Neural cell (in vitro differentiated cells): ENCODE results near the gene PHYH. TPM values are rescaled to one million over a fixed set of nuclear protein-coding genes. Genes with fewer than 3 reads are reported as not detected.

Experiments
- H2AFZ ChIP-seq: fragments of 200-600, 300-800 bp; sonication (generic), shearing (Covaris generic); 2 replicates; pipeline ENCODE4 v1.6.0; 2014; ENCODE audit warnings: low read depth, mild to moderate bottlenecking, antibody characterized with exemption, low read length, moderate library complexity
- H3F3A ChIP-seq: fragments of 200-600 bp; shearing (Covaris generic); 2 replicates; pipeline ENCODE4 v1.6.1; 2016; ENCODE audit warnings: mild to moderate bottlenecking, moderate library complexity, mixed read lengths, antibody characterized with exemption, low read length; ENCODE audit not compliant: insufficient read depth, poor library complexity, severe bottlenecking
- H3K27ac ChIP-seq: fragments of 200-600, 300-800 bp; sonication (generic), shearing (Covaris generic); 2 replicates; pipeline ENCODE4 v1.5.1; 2014; ENCODE audit warnings: mild to moderate bottlenecking, low read length, moderate library complexity
- H3K27me3 ChIP-seq: fragments of 300-800, 200-600 bp; sonication (generic), shearing (Covaris generic); 2 replicates; pipeline ENCODE4 v1.6.0; 2014; ENCODE audit warnings: mild to moderate bottlenecking, low read depth, low read length, moderate library complexity; ENCODE audit not compliant: insufficient read depth
- H3K36me3 ChIP-seq: fragments of 300-800, 200-600 bp; sonication (generic), shearing (Covaris generic); 2 replicates; pipeline ENCODE4 v1.5.1; 2014; ENCODE audit warnings: mild to moderate bottlenecking, antibody characterized with exemption, low read length, moderate library complexity; ENCODE audit not compliant: insufficient read depth
- H3K4me2 ChIP-seq: fragments of 300-800, 200-600 bp; sonication (generic), shearing (Covaris generic); 2 replicates; pipeline ENCODE4 v1.6.0; 2014; ENCODE audit warnings: mild to moderate bottlenecking, low read length
- H3K4me3 ChIP-seq: fragments of 300-800, 200-600 bp; sonication (generic), shearing (Covaris generic); 2 replicates; pipeline ENCODE4 v1.5.1; 2014; ENCODE audit warnings: mild to moderate bottlenecking, low read length, moderate library complexity
- H3K79me2 ChIP-seq: fragments of 200-600 bp; shearing (Covaris generic); replicated peaks from 2 replicates; pipeline ENCODE4 v1.6.0; 2014; ENCODE audit warnings: mild to moderate bottlenecking, low read length, moderate library complexity; ENCODE audit not compliant: insufficient read depth
- H3K9ac ChIP-seq: fragments of 300-800, 200-600 bp; sonication (generic), shearing (Covaris generic); 2 replicates; pipeline ENCODE4 v1.6.1; 2016; ENCODE audit warnings: mild to moderate bottlenecking, low read length, mixed read lengths
- H3K9me2 ChIP-seq: fragments of 200-600 bp; shearing (Covaris generic); 2 replicates; pipeline ENCODE4 v1.6.1; 2016; ENCODE audit warnings: mild to moderate bottlenecking, low read length, mixed read lengths; ENCODE audit not compliant: insufficient read depth
- H3K9me3 ChIP-seq: fragments of 200-600, 300-800 bp; sonication (generic), shearing (Covaris generic); 2 replicates; pipeline ENCODE4 v1.6.1; 2016; ENCODE audit warnings: mild to moderate bottlenecking, mixed run types, low read length, moderate library complexity, mixed read lengths
- H4K20me1 ChIP-seq: fragments of 200-600 bp; shearing (Covaris generic); 2 replicates; pipeline ENCODE4 v1.6.1; 2016; ENCODE audit warnings: mild to moderate bottlenecking, mixed run types; ENCODE audit not compliant: insufficient read depth
- EP300 ChIP-seq: fragments of 450-650 bp; conservative IDR thresholded peaks from 2 replicates; pipeline ENCODE4 v1.6.1; 2014; ENCODE audit warnings: antibody characterized with exemption, mild to moderate bottlenecking, moderate library complexity; ENCODE audit not compliant: poor library complexity, severe bottlenecking
- EZH2 ChIP-seq: fragments of 200-600, 300-800 bp; shearing (Covaris generic), sonication (generic); IDR thresholded peaks from 2 replicates; pipeline ENCODE4 v1.6.1; 2014; ENCODE audit warnings: antibody characterized with exemption, low read length, borderline replicate concordance, mild to moderate bottlenecking; ENCODE audit not compliant: insufficient read depth, poor library complexity, severe bottlenecking
- MXI1 ChIP-seq: fragments of 450-650 bp; conservative IDR thresholded peaks from 2 replicates; pipeline ENCODE4 v1.6.1; 2014; ENCODE audit warnings: antibody characterized with exemption, mild to moderate bottlenecking; ENCODE audit not compliant: poor library complexity, severe bottlenecking
- POLR2AphosphoS5 ChIP-seq: IDR thresholded peaks from 2 replicates; pipeline ENCODE4 v1.6.1; 2012
- RAD21 ChIP-seq: fragments of 450-650 bp; conservative IDR thresholded peaks from 2 replicates; pipeline ENCODE4 v1.6.1; 2014; ENCODE audit warnings: antibody characterized with exemption, mild to moderate bottlenecking, moderate library complexity
- SMC3 ChIP-seq: fragments of 450-650 bp; conservative IDR thresholded peaks from 2 replicates; pipeline ENCODE4 v1.6.1; 2014; ENCODE audit warnings: antibody characterized with exemption, mild to moderate bottlenecking, moderate library complexity; ENCODE audit not compliant: poor library complexity
- TAF1 ChIP-seq: IDR thresholded peaks from 2 replicates; pipeline ENCODE4 v1.6.1; 2012; ENCODE audit warnings: low read depth
- polyA plus RNA-seq: library from polyadenylated mRNA; depleted of rRNA; stranded (reverse); fragments of >200 nt; gene quantifications from 2 replicates; pipeline ENCODE4 v1.2.3, GENCODE V29; 2014
- TF ChIP-seq, protein P1 (sequence below): IDR thresholded peaks from 2 replicates; pipeline ENCODE4 v1.6.1; 2012; ENCODE audit warnings: borderline replicate concordance
- TF ChIP-seq, protein P2 (sequence below): fragments of 450-650 bp; IDR thresholded peaks from 2 replicates; pipeline ENCODE4 v1.5.1; 2014; ENCODE audit warnings: antibody characterized with exemption, mild to moderate bottlenecking, moderate library complexity; ENCODE audit not compliant: poor library complexity, severe bottlenecking

PHYH gene
- polyA plus RNA-seq, 1 donor from 2014 or later = 7.7 TPM

DNA sequence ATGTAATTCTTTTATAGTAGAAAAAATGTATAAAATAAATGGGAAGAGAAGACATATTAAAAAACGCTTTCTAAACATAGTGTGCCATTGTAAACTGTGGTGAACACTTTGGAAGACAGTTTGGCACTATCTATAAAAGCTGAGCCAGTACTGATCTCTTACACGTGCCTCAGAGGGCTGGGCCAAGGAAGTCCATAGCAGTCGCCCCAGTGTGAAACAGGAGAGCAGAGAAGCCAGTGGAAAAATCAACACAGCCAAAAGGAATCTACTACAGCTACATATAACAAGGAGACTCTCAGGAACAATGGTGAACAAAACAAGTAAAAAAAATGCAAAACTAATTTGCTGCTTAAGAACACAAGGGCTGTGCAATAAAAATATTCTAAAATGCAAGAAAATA is 27.7 kb upstream of the PHYH start:
- no peak overlapping the region for H3K27ac ChIP-seq
- H4K20me1 ChIP-seq = no peaks in the 10 kb centered on the region
- no peak overlapping the region for H3K9ac ChIP-seq
- no peaks in the 10 kb centered on the region for H3F3A ChIP-seq
- H2AFZ ChIP-seq = no peak overlapping the region
- H3K4me2 ChIP-seq = no peak overlapping the region
- H3K9me2 ChIP-seq = no peaks in the 10 kb centered on the region
- no peak overlapping the region for H3K4me3 ChIP-seq
- H3K36me3 ChIP-seq = no peaks in the 10 kb centered on the region
- no peak for TF ChIP-seq EZH2
- TF ChIP-seq RAD21 = no peak
- no peak for TF ChIP-seq SMC3
- TF ChIP-seq EP300 = no peak
- no peak for TF ChIP-seq TAF1
- no peak for TF ChIP-seq POLR2AphosphoS5
- no peak for TF ChIP-seq MXI1
- TF ChIP-seq, protein P1, sequence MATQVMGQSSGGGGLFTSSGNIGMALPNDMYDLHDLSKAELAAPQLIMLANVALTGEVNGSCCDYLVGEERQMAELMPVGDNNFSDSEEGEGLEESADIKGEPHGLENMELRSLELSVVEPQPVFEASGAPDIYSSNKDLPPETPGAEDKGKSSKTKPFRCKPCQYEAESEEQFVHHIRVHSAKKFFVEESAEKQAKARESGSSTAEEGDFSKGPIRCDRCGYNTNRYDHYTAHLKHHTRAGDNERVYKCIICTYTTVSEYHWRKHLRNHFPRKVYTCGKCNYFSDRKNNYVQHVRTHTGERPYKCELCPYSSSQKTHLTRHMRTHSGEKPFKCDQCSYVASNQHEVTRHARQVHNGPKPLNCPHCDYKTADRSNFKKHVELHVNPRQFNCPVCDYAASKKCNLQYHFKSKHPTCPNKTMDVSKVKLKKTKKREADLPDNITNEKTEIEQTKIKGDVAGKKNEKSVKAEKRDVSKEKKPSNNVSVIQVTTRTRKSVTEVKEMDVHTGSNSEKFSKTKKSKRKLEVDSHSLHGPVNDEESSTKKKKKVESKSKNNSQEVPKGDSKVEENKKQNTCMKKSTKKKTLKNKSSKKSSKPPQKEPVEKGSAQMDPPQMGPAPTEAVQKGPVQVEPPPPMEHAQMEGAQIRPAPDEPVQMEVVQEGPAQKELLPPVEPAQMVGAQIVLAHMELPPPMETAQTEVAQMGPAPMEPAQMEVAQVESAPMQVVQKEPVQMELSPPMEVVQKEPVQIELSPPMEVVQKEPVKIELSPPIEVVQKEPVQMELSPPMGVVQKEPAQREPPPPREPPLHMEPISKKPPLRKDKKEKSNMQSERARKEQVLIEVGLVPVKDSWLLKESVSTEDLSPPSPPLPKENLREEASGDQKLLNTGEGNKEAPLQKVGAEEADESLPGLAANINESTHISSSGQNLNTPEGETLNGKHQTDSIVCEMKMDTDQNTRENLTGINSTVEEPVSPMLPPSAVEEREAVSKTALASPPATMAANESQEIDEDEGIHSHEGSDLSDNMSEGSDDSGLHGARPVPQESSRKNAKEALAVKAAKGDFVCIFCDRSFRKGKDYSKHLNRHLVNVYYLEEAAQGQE = no peak
- TF ChIP-seq, protein P2, sequence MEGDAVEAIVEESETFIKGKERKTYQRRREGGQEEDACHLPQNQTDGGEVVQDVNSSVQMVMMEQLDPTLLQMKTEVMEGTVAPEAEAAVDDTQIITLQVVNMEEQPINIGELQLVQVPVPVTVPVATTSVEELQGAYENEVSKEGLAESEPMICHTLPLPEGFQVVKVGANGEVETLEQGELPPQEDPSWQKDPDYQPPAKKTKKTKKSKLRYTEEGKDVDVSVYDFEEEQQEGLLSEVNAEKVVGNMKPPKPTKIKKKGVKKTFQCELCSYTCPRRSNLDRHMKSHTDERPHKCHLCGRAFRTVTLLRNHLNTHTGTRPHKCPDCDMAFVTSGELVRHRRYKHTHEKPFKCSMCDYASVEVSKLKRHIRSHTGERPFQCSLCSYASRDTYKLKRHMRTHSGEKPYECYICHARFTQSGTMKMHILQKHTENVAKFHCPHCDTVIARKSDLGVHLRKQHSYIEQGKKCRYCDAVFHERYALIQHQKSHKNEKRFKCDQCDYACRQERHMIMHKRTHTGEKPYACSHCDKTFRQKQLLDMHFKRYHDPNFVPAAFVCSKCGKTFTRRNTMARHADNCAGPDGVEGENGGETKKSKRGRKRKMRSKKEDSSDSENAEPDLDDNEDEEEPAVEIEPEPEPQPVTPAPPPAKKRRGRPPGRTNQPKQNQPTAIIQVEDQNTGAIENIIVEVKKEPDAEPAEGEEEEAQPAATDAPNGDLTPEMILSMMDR = no peak
- no peaks in the 10 kb centered on the region for H3K27me3 ChIP-seq
- no peaks in the 10 kb centered on the region for H3K9me3 ChIP-seq
- H3K79me2 ChIP-seq = no peaks in the 10 kb centered on the region

DNA sequence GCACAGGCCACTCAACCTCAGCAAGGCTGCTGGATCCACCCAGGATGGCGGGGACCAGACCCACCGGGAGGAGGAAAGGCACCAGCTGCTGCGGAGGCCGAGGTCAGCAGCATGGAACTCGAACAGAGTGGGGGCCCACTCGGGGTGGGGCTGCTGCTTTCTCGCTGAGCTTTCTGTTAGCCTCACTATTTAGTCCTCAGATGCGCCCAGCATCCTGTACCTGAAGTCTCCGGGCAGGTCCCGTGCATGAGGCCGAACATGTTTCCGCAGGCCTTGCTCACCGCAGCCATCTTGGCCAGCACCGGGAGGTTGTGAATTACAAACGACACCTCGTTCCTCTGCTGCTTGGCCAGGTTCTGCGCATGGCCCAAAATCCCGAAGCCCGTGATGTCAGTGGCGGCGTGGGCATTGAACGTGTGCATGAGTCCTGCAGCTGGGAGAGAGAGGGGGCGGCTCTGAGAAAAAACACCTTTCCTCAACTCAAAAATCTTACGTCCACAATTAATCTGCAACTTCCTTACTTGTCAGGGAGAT is 22.8 kb upstream of the PHYH start:
- H3K27me3 ChIP-seq = no peaks in the 10 kb centered on the region
- no peak overlapping the region for H3K9ac ChIP-seq
- no peaks in the 10 kb centered on the region for H3F3A ChIP-seq
- H3K9me3 ChIP-seq = no peaks in the 10 kb centered on the region
- no peaks in the 10 kb centered on the region for H3K79me2 ChIP-seq
- TF ChIP-seq SMC3 (no peak), EZH2 (no peak), RAD21 (no peak), MXI1 (no peak)
- TF ChIP-seq, protein P1 = no peak
- H3K9me2 ChIP-seq = no peaks in the 10 kb centered on the region
- no peaks in the 10 kb centered on the region for H3K36me3 ChIP-seq
- no peak overlapping the region for H3K4me2 ChIP-seq
- H2AFZ ChIP-seq = no peak overlapping the region
- H4K20me1 ChIP-seq = no peaks in the 10 kb centered on the region
- no peak overlapping the region for H3K4me3 ChIP-seq
- no peak overlapping the region for H3K27ac ChIP-seq
